ENCODE results near the gene CACNA1H. TPM values are rescaled to one million over a fixed set of nuclear protein-coding genes. Genes with fewer than 3 reads are reported as not detected.

Gene CACNA1H
- total and polyA plus RNA-seq, 12 donors: 1.7 to 8.7 (median 2.5) TPM

DNA sequence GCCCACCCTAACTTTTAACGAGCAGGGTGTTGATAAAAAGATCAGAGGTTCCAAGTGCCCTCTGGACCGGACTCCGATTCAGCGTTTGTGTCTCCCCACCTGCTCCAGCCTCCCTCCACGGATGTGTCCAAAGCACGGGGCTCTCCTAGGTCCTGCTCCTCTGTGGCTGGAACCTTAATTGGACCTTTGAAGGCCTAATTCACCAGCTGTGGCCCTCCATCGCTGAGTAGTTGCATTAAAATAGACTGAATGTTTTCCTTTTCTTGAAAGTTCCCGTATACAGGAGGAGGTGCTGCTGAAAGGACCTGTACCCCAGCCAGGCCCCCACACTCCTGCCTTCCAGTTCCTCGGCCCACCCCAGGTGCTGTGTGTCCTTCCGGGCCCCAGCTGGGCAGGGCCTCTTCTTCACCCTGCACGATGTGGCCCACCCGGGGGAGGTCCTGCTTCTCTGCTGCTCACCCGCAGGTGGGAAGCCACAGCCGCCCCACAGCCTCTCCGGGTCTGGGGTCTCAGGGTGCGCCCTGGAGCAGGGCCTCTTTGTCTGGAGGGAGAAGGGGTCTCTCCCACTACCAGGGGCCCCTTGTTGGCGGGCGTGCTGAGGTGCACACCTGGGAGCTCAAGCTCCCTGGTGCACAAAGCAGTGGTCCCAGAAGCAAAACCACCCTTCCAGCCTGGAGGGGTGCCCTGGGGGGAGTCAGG is 1.3 kb upstream of the CACNA1H start:
- no peak overlapping the region for H3K27ac ChIP-seq
- DNase-seq: no peak
- 62 to 65% methylated on average over 18 of the region's 18 CpGs for WGBS, 2 donors
- peak overlapping the region in 1 of 10 donors; percentile 45 for H3K4me3 ChIP-seq
- no peaks in the 10 kb centered on the region for H3K36me3 ChIP-seq
- peaks cover 0 to 17% (median 11%) of the 10 kb centered on the region in 9 donors for H3K4me1 ChIP-seq
- intact Hi-C loops (cut with DNase I): no loop called here
- peaks cover 0 to 5% (median 0%) of the 10 kb centered on the region in 11 donors for H3K9me3 ChIP-seq
- peaks cover 6 to 56% (median 47%) of the 10 kb centered on the region in 7 donors for H3K27me3 ChIP-seq
- no peak for ATAC-seq
- TF ChIP-seq, protein P1, sequence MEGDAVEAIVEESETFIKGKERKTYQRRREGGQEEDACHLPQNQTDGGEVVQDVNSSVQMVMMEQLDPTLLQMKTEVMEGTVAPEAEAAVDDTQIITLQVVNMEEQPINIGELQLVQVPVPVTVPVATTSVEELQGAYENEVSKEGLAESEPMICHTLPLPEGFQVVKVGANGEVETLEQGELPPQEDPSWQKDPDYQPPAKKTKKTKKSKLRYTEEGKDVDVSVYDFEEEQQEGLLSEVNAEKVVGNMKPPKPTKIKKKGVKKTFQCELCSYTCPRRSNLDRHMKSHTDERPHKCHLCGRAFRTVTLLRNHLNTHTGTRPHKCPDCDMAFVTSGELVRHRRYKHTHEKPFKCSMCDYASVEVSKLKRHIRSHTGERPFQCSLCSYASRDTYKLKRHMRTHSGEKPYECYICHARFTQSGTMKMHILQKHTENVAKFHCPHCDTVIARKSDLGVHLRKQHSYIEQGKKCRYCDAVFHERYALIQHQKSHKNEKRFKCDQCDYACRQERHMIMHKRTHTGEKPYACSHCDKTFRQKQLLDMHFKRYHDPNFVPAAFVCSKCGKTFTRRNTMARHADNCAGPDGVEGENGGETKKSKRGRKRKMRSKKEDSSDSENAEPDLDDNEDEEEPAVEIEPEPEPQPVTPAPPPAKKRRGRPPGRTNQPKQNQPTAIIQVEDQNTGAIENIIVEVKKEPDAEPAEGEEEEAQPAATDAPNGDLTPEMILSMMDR (IDR thresholded peaks at IDR 0.05): no peak

DNA sequence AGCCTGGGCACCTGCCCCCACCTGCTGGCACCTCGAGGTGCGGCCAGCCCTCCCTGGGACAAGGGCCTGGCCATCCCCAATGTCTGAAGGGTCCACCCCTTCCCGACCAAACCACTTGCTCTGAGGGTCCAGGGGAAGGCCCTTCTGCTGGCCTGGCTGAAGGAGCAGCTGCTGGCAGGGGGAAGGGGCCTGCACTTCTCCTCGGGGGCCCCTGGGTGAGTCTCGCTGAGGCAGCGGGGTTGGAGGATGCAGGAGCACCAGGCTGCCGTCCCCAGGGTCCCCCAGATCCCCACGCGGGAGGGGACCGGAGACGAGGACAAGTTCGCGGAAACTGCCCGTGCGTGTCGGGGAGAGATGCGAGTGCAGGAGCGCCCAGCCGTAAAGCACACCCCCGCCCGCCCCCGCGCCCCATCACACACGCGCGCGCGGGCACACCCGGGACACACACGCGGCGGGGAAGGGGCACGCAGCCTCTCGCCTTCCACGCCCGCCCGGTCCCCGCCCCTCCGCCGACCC is 725 bp upstream of the CACNA1H start:
- H3K9me3 ChIP-seq: peaks cover 0 to 5% (median 0%) of the 10 kb centered on the region in 11 donors
- peak overlapping the region in 9 of 10 donors; percentile 32 to 52 (median 41) for H3K4me3 ChIP-seq
- H3K27ac ChIP-seq: no peak overlapping the region
- TF ChIP-seq, protein P1 (IDR thresholded peaks at IDR 0.05): no peak
- peaks cover 0 to 17% (median 11%) of the 10 kb centered on the region in 9 donors for H3K4me1 ChIP-seq
- ATAC-seq: peak in 4 of 8 donors; percentile 8 to 9 (median 9)
- no peaks in the 10 kb centered on the region for H3K36me3 ChIP-seq
- peak in 1 of 2 donors; percentile 31 for DNase-seq
- intact Hi-C loops (cut with DNase I): no loop called here
- peaks cover 6 to 61% (median 53%) of the 10 kb centered on the region in 7 donors for H3K27me3 ChIP-seq
- WGBS, 2 donors: 2 to 6% methylated on average over 15 to 40 of the region's 40 CpGs

DNA sequence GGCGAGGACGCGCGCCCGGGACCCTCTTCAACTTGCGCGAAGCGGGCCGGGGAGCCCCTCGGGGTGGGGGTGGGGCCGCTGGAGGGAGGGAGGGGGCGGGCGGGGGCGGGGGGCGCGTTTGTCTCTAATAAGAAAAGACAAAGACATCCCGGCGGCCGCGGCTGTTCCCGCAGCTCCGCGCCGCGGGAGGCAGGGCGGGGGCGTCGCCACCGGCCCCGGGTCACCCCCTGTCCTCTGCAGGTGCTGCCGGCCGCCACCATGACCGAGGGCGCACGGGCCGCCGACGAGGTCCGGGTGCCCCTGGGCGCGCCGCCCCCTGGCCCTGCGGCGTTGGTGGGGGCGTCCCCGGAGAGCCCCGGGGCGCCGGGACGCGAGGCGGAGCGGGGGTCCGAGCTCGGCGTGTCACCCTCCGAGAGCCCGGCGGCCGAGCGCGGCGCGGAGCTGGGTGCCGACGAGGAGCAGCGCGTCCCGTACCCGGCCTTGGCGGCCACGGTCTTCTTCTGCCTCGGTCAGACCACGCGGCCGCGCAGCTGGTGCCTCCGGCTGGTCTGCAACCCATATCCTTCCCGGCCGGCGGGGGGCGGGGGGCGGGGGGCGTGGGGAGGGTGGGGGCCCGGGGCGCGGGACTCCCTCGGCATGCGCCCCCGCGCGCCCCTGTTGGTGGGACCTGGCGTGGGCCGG is 714 bp downstream of the CACNA1H start:
- H3K36me3 ChIP-seq: no peaks in the 10 kb centered on the region
- 0 to 2% methylated on average over 38 to 90 of the region's 94 CpGs for WGBS, 2 donors

More for the DNA sequence above, 714 bp downstream of the CACNA1H start:
- Histone ChIP-seq H3K4me1 (peaks cover 0 to 22% (median 11%) of the 10 kb centered on the region in 9 donors), H3K27ac (peak overlapping the region in 6 of 10 donors; percentile 23 to 60 (median 44)), H3K9me3 (no peaks in the 10 kb centered on the region), H3K27me3 (peaks cover 6 to 74% (median 68%) of the 10 kb centered on the region in 7 donors), H3K4me3 (peak overlapping the region in 9 of 10 donors; percentile 30 to 47 (median 36))
- ATAC-seq: no peak
- no peak for DNase-seq
- TF ChIP-seq, protein P1 (IDR thresholded peaks at IDR 0.05): no peak
- intact Hi-C loops (cut with DNase I): no loop called here
